ENCODE measurements around the gene KRT78.

DNA sequence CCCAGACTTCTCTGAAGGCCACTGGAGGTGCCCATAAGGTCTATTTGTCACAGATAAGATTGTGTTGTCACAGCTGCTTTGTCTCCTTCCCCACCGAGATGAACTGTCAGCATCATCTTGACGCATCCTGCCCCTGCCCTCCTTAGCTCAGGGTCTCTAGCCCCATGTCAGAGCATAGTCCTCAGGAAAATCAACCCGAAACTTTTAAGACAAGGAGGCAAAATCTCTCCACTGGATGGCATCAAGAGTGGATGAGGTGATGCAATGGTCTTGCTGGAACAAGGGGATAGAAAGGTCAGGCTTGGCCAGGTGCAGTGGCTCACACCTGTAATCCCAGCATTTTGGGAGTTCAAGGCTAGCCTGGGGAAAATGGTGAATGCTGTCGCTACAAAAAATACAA lies 22.8 kb downstream of the KRT78 start:
- TF ChIP-seq CTCF (conservative IDR thresholded peaks at IDR 0.05; ENCODE audit: low read length): no peak
- no peak for TF ChIP-seq EZH2phosphoT487 (IDR thresholded peaks at IDR 0.05; ENCODE audit: borderline replicate concordance)
